Kidney tubule cell (primary cell): ENCODE measurements around the gene SUSD3.

ENCODE experiments used
- DNase-seq: peaks from one replicate; pipeline ENCODE4 v3.0.0-alpha.2; 2018; ENCODE audit warnings: low spot score

SUSD3 gene

GRCh38 chr9:93077367-93077766 lies 18.9 kb downstream of the SUSD3 start:
- no peak for DNase-seq

GRCh38 chr9:93077811-93078210 lies 19.3 kb downstream of the SUSD3 start:
- no peak for DNase-seq

- DNase-seq: no peak
Observed at GRCh38 chr9:93079371-93079770, 20.9 kb downstream of the SUSD3 start.

GRCh38 chr9:93080406-93080805 lies 21.9 kb downstream of the SUSD3 start:
- DNase-seq: no peak

- no peak for DNase-seq
Observed at GRCh38 chr9:93081081-93081529, 22.6 kb downstream of the SUSD3 start.

DNA sequence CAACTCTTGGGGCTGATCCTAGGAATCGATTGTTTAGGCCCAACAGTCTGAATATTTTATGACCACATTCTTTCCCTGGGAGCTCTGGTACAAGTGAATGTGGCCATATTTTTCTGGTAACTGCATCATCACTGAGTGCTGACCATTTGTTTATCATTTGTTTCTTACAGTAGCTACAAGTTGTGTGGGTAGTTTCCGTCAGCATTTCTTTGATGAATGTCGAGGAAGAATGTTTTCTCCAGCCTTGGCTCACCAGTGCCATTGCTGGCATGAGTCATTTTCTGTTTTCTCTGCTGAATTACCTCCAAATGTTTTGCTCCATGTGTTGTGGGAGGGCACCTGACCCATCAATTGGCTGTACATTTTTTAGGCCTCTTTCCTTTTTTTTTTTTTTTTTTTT lies 23.4 kb downstream of the SUSD3 start:
- no peak for DNase-seq

- no peak for DNase-seq
Observed at GRCh38 chr9:93082841-93083411, 24.4 kb downstream of the SUSD3 start.

- DNase-seq: no peak
Observed at GRCh38 chr9:93083592-93084470, 25.3 kb downstream of the SUSD3 start.

- no peak for DNase-seq
Observed at GRCh38 chr9:93084471-93084881, 26.0 kb downstream of the SUSD3 start.

DNA sequence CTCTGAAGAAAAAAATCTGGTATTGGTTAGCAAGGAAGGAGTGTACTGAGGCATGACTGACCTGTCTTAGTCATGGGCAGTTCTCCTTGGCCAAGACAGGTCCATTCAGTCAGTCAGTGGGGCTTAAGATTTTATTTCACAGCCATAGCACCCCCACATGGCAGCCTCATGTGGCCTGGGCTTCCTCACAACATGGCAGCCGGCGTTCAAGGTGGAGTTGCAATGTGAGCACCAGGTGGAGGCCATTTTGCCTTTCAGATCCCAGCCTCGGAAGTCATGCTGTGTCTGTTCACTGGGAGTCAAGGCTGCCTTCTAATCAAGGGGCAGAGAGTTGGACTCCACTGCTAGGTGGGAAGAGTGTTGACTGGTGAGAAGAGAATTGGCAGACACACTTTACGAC lies 27.2 kb downstream of the SUSD3 start:
- DNase-seq: peak; percentile 34

GRCh38 chr9:93086447-93087224 lies 28.1 kb downstream of the SUSD3 start:
- no peak for DNase-seq

- no peak for DNase-seq
Observed at GRCh38 chr9:93087971-93088655, 29.6 kb downstream of the SUSD3 start.

GRCh38 chr9:93088656-93089015 lies 30.1 kb downstream of the SUSD3 start:
- DNase-seq: no peak

DNA sequence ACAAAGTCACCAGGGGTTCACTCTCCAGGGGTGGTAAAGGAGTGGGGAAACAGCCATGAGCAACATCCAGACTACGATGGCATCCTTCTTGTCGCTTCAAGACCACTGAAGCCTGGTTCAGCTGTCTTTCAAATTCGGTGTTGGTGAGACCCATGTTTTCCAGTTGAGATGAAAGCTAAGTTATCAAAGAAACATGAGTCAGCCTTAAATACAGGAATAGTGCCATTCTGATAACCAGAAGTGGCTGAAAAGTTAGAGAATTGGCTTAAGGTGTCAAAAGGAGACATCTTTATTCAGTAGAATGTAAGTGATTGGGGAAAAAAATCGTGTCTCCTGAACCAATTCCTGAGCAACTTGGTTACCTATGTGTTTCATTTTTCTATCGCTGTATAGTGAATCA lies 30.5 kb downstream of the SUSD3 start:
- no peak for DNase-seq

DNA sequence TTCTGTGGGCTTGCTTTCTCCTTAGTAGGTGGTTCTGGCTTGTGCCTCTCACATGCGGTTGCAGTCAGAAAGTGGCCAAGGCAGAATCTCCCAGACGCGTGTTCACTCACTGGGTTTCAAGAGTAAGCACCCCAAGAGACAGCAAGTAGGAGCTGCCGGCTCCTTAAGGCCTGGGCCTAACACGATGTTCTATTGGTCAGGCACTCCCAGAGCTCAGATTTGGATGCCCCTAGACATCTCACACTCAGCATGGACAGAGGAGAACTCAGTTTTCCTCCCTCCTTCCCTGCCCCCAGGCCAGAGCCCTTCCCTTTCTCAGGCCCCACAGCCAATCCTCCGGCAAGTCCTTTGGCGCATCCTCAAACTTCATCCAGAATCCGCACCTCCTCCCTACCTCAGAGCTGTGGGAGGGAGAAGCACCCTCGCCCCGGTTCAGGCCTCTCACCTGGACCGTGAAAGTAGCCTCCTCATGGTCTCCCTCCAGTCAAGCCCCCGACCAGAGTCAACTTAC lies 31.0 kb downstream of the SUSD3 start:
- DNase-seq: no peak

GRCh38 chr9:93090091-93090655 lies 31.7 kb downstream of the SUSD3 start:
- DNase-seq: no peak

- peak; percentile 5 for DNase-seq
Observed at GRCh38 chr9:93091056-93091452, 32.6 kb downstream of the SUSD3 start.

- peak; percentile 98 for DNase-seq
Observed at GRCh38 chr9:93091453-93092081, 33.1 kb downstream of the SUSD3 start.

DNA sequence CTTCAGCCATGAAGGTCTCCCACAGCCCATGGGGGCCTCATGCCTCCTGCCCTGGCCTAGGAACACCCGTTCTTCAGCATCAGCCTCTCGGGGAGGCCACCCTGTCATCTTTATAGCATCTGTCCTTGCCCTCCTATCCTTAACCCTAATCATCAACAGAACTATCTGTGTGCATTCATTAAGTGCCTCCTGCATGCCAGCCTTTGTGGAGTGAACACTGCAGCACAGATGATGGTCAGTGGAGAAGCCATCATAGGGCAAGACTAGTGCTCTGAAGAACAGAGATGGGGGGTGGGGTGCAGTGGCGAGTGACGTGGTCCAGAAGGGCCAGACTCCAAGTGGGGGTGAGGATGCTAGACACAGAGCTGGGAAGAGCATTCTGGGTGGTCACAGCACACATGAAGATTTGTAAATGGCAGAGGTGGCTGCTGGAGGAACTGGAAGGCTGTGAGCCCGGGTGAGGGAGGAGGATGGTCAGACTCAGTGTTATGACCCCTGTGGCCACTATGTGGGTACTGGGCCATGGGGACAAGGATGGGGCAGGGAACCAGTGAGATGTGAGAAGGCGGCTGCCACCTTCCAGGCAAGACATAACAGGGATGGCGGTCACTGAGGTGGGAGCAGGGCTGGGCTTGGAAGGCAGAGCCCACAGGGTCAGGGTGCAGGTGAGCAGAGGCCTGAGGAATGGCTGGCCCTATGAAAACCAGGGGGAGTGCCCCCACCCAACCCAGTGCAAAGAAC lies 33.9 kb downstream of the SUSD3 start:
- no peak for DNase-seq

DNA sequence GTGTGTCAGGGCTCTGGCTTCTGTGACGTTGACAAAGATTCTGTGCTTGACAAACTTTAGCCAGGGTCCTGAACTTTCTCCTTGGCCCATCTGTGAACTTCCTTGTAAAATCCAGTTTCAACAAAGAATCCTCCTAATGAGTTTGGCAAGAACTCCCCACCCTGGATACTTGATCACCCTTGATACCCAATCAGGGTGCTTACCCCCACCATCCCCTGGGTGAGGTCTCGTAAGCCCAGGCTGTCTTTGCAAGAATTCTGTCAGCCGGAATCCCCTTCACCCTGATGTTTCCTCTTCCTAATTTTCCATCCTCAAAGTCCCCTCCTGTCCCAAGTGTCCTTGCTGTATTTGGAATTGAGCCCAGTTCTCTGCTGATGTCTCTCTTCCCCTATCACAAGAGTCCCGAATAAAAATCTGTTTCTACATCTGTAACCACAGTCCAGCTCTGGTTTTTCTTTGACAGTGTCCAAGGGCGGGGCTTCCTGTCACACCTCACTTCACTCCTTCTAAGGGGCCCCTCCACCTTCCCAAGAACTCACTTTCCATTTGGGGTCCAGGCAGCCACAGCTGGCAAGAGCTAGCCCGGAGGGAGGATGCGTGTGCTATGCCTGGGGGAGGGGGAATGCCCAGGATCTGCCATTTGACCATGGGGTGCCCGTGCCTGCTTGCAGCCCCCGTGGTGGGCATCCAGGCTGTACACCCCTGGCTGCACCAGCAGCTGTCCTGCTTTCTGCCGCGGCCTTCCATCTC lies 34.8 kb downstream of the SUSD3 start:
- DNase-seq: peak; percentile 18
